H7 (cell line): ENCODE results near the gene CALCOCO2. TPM values are rescaled to one million over a fixed set of nuclear protein-coding genes. Genes with fewer than 3 reads are reported as not detected.
"Not testable (repeated sequence)": the region's sequence is repeated elsewhere in the genome, so short reads cannot be mapped to it uniquely, and the experiment has no call there.

ENCODE experiments used
- DNase-seq: peaks from one replicate; pipeline ENCODE4 v3.0.0; 2012
- H3K27me3 ChIP-seq: 2 replicates; pipeline ENCODE4 v1.6.0; 2011; ENCODE audit warnings: mild to moderate bottlenecking, low read length; ENCODE audit not compliant: control insufficient read depth, insufficient read depth
- H3K36me3 ChIP-seq: replicated peaks from 2 replicates; pipeline ENCODE4 v1.5.1; 2011; ENCODE audit warnings: low read length; ENCODE audit not compliant: control insufficient read depth, insufficient read depth
- H3K4me3 ChIP-seq: 2 replicates; pipeline ENCODE4 v1.5.1; 2011; ENCODE audit warnings: low read depth, mild to moderate bottlenecking, control low read depth, low read length, moderate library complexity; ENCODE audit not compliant: insufficient read depth
- total RNA-seq: library from RNA; depleted of rRNA; stranded (reverse); fragments of >200 nt; shearing (Covaris generic); gene quantifications from 2 replicates; pipeline ENCODE4 v1.2.3, GENCODE V29; 2014

The CALCOCO2 gene
- total RNA-seq, 1 experiment from 2014 or later, result 19.4 TPM

GRCh38 chr17:48814504-48814903 lies 16.3 kb upstream of the CALCOCO2 start:
- Histone ChIP-seq H3K4me3 (no peak overlapping the region), H3K36me3 (no peaks in the 10 kb centered on the region), H3K27me3 (peaks cover 15% of the 10 kb centered on the region)
- peak; percentile 91 for DNase-seq

GRCh38 chr17:48815311-48815710 lies 15.5 kb upstream of the CALCOCO2 start:
- DNase-seq, result no peak
- H3K27me3 ChIP-seq, result peaks cover 15% of the 10 kb centered on the region
- H3K36me3 ChIP-seq, result no peaks in the 10 kb centered on the region
- H3K4me3 ChIP-seq, result no peak overlapping the region

GRCh38 chr17:48816438-48816773 lies 14.4 kb upstream of the CALCOCO2 start:
- Histone ChIP-seq H3K36me3 (no peaks in the 10 kb centered on the region), H3K4me3 (peak overlapping the region; percentile 95), H3K27me3 (peaks cover 15% of the 10 kb centered on the region)
- no peak for DNase-seq

GRCh38 chr17:48816774-48817590 lies 13.9 kb upstream of the CALCOCO2 start, which contains the start of gene TTLL6:
Gene TTLL6 (minus strand): TSS chr17:48817229. CDS start chr17:48817072, 157 bp downstream.
- peak; percentile 99 for DNase-seq
- Histone ChIP-seq H3K27me3 (peaks cover 15% of the 10 kb centered on the region), H3K4me3 (peak within 1 kb of the TSS; percentile 95), H3K36me3 (no peaks in the 10 kb centered on the region)

GRCh38 chr17:48818361-48818841 lies 12.4 kb upstream of the CALCOCO2 start:
- Histone ChIP-seq H3K4me3 (no peak overlapping the region), H3K36me3 (no peaks in the 10 kb centered on the region), H3K27me3 (peaks cover 15% of the 10 kb centered on the region)
- peak; percentile 86 for DNase-seq

GRCh38 chr17:48819466-48819865 lies 11.4 kb upstream of the CALCOCO2 start:
- no peak for DNase-seq
- Histone ChIP-seq H3K36me3 (no peaks in the 10 kb centered on the region), H3K4me3 (no peak overlapping the region), H3K27me3 (peaks cover 15% of the 10 kb centered on the region)

- DNase-seq, H3K4me3 ChIP-seq, H3K27me3 ChIP-seq, H3K36me3 ChIP-seq: not testable (repeated sequence)
These were observed 9.9 kb upstream of the CALCOCO2 start for GRCh38 chr17:48820936-48821335.

- no peaks in the 10 kb centered on the region for H3K27me3 ChIP-seq
- no peaks in the 10 kb centered on the region for H3K36me3 ChIP-seq
- no peak overlapping the region for H3K4me3 ChIP-seq
- DNase-seq, result no peak
These were observed 5.1 kb upstream of the CALCOCO2 start for GRCh38 chr17:48825446-48826381.

GRCh38 chr17:48831549-48831883 lies 681 bp downstream of the CALCOCO2 start:
- no peak for DNase-seq
- H3K27me3 ChIP-seq, result no peaks in the 10 kb centered on the region
- H3K4me3 ChIP-seq, result peak overlapping the region; percentile 85
- H3K36me3 ChIP-seq, result no peaks in the 10 kb centered on the region

- H3K27me3 ChIP-seq, result no peaks in the 10 kb centered on the region
These were observed 4.1 kb downstream of the CALCOCO2 start for GRCh38 chr17:48834973-48835372.

GRCh38 chr17:48835971-48836370 lies 5.1 kb downstream of the CALCOCO2 start:
- DNase-seq, result no peak
- no peaks in the 10 kb centered on the region for H3K27me3 ChIP-seq
- H3K36me3 ChIP-seq, result no peaks in the 10 kb centered on the region
- no peak overlapping the region for H3K4me3 ChIP-seq

More at GRCh38 chr17:48834973-48835372, 4.1 kb downstream of the CALCOCO2 start:
- no peak for DNase-seq
- Histone ChIP-seq H3K4me3 (no peak overlapping the region), H3K36me3 (no peaks in the 10 kb centered on the region)

- H3K4me3 ChIP-seq, DNase-seq, H3K36me3 ChIP-seq, H3K27me3 ChIP-seq: not testable (repeated sequence)
These were observed 6.6 kb downstream of the CALCOCO2 start for GRCh38 chr17:48837458-48837857.

GRCh38 chr17:48840441-48840840 lies 9.6 kb downstream of the CALCOCO2 start:
- no peaks in the 10 kb centered on the region for H3K36me3 ChIP-seq
- DNase-seq, result no peak
- H3K4me3 ChIP-seq, result no peak overlapping the region
- H3K27me3 ChIP-seq, result no peaks in the 10 kb centered on the region

GRCh38 chr17:48841395-48841831 lies 10.6 kb downstream of the CALCOCO2 start:
- DNase-seq, result no peak
- no peaks in the 10 kb centered on the region for H3K36me3 ChIP-seq
- H3K4me3 ChIP-seq, result no peak overlapping the region
- no peaks in the 10 kb centered on the region for H3K27me3 ChIP-seq

- H3K27me3 ChIP-seq, result no peaks in the 10 kb centered on the region
- no peak for DNase-seq
- H3K36me3 ChIP-seq, result no peaks in the 10 kb centered on the region
- H3K4me3 ChIP-seq, result no peak overlapping the region
These were observed 11.9 kb downstream of the CALCOCO2 start for GRCh38 chr17:48842746-48843145.
